ENCODE data around the gene GALT.
A peak's percentile ranks its signal among the peaks of the same experiment; 100 is the strongest.

Gene GALT

GRCh38 chr9:34652602-34653000, 6.1 kb downstream of the GALT start:
- DNase-seq: no peak

- DNase-seq: no peak
Observed at GRCh38 chr9:34653151-34654072, 6.9 kb downstream of the GALT start.

DNA sequence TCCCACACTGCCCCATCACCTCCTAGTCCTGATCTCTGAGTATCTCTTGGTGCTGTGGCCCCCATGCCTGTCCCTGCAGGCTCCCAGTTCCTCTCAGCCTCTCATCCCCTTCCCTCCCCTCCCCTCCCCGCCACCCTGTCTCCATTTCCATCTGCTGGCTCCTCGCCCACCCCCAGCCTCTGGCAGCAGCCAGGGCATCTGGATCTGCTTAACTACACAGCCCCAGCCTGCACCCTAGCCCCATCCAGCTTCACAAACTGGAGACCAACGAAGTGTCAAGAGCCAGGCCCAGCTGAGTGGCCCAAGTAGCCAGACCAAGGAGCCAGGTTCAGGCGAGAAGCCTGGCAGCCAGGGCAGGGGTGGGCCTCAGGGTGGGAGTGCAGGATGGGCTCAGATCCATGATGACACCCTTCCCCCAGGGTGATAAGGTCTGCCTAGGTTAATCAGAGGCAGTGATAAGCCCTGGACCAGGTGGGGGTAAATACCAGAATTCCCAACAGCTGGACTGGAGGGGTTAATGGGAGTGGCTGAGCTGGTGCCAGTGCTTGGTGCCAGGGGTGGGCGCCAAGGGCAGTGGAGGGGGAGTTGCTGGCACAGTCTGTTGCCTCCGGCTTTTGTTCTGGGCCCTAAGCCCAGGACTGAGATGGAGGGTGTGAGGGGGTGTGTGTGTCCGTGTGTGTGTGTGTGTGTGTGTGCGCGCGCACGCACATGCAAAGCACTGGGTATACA, 8.0 kb downstream of the GALT start:
- DNase-seq: no peak

- DNase-seq: no peak
Observed at GRCh38 chr9:34655394-34655793, 8.9 kb downstream of the GALT start.

GRCh38 chr9:34656992-34657391, 10.5 kb downstream of the GALT start:
- DNase-seq: no peak

GRCh38 chr9:34658461-34658860, 12.0 kb downstream of the GALT start:
- no peak for DNase-seq

DNA sequence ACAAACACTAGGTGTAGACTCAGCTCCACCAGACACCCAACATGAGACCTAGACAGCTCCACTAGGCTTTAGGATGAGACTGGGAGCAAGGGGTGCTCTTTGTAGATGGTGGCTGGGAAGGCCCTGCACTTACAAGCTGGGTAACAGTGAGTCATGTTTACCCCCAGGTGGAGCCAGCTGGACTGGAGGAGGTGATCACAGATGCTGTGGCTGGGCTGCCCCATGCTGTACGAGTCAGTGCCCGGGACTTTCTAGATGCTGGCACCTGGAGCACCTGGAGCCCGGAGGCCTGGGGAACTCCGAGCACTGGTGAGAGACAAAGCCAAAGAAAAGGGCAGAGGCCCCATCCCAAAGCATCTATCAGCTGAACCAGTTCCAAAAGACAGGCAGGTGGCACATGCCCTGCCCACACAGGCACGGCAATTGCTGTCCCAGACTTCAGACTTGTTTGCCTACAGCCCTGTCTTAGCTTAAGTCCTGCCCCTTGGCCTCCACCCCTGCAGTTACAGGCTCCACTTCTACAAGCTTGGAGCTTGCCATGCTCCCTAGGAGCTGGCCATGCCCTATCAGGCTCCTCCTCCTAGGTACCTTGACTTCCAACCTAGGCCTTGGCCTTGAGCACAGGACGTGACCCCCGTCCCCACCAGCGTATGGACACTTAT, 13.2 kb downstream of the GALT start:
- no peak for DNase-seq

- DNase-seq: no peak
Observed at GRCh38 chr9:34662526-34663302, 16.2 kb downstream of the GALT start, which contains the start of gene CCL27. CCL27 (minus strand) TSS chr9:34662657; CDS start chr9:34662633, 24 bp downstream.

GRCh38 chr9:34663303-34663605, 16.8 kb downstream of the GALT start:
- DNase-seq: no peak

- peak in 3 of 4 experiments; percentile 8 to 34 (median 28) for DNase-seq
Observed at GRCh38 chr9:34664281-34665066, 18.0 kb downstream of the GALT start.

DNA sequence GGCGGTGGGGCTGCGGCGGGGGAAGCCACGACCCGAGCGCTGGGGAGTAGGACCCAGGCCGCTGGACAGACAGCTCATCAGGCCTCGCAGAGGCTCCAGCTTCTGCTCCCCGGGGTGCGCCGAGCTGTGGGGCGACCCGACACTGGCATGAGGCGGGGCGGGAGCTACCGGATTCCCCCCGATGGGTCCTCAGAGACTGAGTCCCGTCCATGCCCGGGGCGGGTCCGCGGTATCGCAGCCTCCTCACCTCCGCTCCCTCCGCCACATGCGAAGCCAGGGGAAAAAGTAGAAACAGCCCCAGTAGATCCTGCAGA, 18.5 kb downstream of the GALT start:
- DNase-seq: no peak

DNA sequence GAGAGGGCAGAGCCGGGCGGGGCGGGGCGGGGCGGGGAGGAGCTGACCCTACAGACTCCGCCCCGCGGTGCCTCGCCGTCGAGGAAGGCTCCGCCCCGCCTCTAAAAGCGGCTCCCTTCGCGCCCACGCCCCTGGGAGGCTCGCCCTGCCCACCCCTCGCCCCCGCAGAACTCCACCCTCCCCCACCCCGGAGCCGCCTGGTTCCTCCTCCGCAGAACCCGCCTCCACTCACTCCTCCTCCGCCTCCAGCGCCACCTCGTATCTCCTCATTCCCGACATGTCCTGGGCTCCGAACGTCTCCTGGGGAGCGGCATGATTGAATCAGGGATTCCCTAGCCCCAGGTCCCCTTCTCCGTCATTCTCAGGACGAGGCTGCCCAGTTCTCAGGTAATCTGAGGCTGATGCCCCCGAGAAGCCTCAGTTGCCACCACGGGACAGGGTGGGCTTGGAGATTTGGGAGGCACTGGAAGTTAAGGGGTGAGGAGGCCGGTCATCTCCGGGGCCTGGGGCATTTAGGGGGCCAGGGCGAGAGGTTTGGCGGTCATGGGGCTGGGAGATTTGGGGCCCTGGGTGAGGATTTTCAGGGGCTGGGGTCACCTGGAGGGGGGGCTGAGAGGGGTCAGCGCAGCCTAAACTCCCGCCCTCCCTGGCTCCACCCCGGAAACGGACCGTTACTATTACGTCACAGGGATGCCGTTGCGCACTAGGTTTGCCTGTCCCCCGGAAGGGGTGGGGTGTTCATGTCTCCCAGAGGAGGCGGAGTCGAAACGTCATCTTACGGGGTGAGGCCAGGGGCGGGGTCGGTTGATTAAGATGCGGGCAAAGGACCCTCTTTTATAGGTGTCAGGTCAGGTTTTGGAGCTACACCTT, 19.1 kb downstream of the GALT start:
- peak; percentile 35 to 87 (median 62) for DNase-seq

GRCh38 chr9:34669809-34670562, 23.5 kb downstream of the GALT start:
- DNase-seq: no peak

GRCh38 chr9:34671307-34671706, 24.8 kb downstream of the GALT start:
- DNase-seq: no peak

- no peak for DNase-seq
Observed at GRCh38 chr9:34674440-34674839, 28.0 kb downstream of the GALT start.

GRCh38 chr9:34675048-34675714, 28.7 kb downstream of the GALT start:
- DNase-seq: peak in 1 of 4 experiments; percentile 35

DNA sequence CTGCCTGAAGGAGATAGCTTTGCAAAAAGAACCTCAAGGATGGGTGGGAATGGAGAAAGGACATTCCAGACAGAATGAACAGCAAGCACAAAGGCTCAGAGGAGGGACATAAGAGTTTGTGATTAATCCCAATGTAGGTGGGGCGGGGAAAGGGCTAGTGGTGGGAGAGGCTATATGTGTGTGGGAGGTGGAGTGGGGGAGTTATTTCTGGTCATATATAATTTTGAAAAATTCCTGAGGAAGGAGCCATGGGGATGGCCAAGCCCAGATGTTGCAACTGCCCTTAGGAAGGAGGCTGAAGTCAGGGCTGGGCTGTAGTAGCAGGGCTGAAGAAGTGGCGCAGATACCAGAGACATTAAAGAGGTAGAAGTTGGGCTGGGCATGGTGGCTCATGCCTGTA, 29.4 kb downstream of the GALT start:
- DNase-seq: no peak

DNA sequence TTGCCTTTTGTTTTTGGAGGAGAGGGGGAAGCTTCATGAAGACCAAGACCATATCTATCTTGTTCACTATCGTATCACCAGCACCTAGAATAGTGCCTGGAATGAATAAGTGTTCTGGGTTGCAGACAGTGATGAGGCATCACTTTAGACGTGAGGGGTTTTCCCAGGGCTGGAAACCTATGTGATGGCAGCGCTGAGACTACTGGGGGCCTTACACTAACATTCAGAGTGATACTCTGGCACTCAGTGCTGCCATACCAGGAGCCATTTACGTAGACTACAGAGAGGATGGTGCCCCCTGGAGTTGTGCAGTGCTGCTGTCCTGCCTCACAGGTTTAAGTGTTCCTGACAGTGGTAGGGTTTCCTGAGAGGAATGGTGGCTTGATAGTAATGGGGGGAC, 37.7 kb downstream of the GALT start:
- no peak for DNase-seq

GRCh38 chr9:34684816-34685215, 38.3 kb downstream of the GALT start:
- no peak for DNase-seq

- no peak for DNase-seq
Observed at GRCh38 chr9:34685591-34685990, 39.1 kb downstream of the GALT start.

All from activated naive CD4-positive, alpha-beta T cell (primary cell).